HG03135 (cell line): ENCODE results near the gene UNC13A.

ENCODE experiments used
- ATAC-seq: cut with Tn5 transposase; IDR thresholded peaks from one replicate; pipeline ENCODE4 v1.9.1; 2021; ENCODE audit warnings: mild to moderate bottlenecking, moderate library complexity; ENCODE audit not compliant: unreplicated experiment

The UNC13A gene

DNA sequence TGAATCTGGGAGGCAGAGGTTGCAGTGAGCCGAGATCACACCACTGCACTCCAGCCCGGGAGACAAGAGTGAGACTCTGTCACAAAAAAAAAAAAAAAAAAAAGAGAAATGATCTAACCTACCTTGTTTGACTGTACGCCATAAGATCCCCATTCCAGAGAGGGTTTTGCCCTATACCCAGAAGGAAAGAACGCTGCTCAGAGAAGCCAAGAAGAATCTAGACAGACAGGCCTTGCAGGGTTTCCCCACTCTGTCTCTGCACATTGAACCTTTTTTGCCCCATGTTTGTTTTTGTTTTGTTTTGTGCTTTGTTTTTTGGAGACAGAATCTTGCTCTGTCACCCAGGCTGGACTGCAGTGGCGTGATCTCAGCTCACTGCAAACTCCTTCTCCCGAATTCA lies 23.7 kb upstream of the UNC13A start:
- no peak for ATAC-seq

DNA sequence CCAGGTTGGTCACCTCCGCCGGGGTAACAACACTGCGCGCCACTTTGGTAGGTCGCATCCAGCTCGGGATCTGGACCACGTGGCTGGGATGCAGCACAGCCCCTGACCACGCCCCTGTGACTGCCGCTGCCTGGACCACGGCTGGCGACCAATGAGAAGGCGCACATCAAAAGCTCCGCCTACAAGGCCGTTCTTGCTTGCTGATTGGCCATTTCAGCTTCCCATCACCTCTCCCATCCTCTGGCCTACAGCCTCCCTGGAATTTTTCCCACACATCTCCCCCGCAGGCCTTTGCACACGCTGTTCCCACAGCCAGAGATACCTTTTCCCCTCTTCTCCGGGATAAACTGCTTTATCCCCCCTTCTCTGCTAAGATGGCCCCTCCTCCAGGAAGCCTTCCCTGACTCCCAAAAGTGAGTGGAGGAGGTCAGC lies 18.6 kb upstream of the UNC13A start:
- no peak for ATAC-seq

DNA sequence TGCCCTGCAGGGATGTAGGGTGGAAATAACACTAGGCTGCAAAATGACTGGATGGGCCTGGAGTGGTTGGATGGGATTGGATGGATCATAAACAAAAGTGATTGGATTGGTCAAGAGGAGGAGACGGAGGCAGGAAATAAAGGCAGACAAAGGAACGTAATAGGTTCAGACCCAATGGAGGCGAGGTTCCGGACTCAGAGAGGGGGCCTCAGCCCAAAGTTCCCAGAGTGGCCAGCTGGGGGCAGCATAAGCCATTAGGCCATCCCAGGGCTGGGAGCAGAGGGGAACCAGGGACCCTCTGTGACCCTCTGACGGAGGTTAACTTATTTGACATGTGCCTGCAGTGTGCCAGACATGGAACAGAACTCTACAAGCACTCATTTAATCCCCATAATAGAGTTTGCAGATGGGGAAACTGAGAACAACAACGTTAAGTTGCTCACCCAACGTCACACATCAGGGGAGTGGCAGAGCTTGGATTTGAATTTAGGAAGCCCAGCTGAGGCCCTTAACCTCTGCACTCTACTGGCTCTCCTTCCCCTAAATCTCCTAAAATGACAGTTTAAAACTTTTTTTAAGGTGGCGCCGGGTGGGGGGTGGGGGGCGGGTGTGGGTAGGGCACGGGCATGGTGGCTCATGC lies 15.8 kb upstream of the UNC13A start:
- ATAC-seq: no peak

DNA sequence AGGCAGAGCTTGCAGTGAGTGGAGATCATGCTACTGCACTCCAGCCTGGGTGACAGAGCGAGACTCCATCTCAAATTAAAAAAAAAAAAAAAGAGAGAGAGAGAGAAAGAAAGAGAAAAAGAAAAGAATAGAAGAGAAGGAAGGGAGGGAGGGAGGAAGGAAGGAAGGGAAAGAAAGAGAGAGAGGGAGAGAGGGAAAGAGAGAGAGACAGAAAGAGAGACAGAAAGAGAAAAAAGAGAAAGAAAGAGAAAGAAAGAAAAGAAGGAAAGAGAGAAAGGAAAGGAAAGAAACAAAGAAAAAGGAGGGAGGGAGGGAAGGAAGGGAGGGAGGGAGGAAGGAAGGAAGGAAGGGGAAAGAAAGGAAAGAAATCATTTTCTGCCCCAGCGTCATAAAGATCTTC lies 7.0 kb upstream of the UNC13A start:
- no peak for ATAC-seq

DNA sequence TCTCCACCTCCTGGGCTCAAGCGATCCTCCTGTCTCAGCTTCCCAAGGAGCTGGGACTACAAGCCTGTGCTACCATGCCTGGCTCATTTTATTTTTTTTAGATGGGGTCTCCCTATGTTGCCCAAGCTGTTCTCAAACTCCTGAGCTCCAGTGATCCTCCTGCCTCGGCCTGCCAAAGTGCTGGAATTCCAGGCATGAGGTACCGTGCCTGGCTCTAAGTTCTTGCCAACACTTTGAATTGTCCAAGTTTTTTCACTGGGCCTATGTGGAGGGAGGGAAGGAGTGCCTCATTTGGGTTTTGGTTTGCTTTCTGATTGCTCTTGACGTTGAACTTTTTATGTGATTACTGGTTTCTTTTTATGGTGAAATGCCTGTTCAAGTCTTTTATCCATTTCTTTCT lies 4.4 kb upstream of the UNC13A start:
- no peak for ATAC-seq

DNA sequence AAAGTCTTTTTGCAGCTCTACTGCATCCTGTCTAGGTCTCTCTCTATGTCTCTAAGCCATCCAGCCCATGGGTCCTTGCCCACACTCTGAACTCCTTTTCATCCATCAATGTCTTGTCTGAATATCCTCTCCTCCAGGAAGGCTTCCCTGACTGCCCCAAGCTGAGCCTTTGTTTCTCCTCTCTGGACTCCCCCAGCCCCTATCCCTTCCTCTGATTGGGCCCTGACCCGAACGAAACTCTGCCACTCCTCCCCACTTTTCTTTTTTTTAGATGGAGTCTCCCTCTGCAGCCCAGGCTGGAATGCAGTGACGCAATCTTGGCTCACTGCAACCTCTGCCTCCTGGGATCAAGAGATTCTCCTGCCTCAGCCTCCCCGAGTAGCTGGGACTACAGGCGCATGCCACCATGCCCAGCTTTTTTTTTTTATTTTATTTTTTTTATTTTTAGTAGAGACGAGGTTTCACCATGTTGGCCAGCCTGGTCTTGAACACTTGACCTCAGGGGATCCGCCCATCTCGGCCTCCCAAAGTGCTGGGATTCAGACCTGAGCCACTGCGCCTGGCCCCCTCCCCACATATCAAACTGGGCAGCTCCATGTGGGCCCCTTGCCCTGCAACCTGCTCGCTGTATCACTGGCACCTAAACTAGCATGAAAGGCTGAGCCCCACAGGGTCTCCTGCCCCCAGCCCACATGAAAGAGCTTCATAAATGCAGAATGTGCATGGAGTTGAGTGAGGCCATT lies 870 bp upstream of the UNC13A start:
- ATAC-seq: no peak

DNA sequence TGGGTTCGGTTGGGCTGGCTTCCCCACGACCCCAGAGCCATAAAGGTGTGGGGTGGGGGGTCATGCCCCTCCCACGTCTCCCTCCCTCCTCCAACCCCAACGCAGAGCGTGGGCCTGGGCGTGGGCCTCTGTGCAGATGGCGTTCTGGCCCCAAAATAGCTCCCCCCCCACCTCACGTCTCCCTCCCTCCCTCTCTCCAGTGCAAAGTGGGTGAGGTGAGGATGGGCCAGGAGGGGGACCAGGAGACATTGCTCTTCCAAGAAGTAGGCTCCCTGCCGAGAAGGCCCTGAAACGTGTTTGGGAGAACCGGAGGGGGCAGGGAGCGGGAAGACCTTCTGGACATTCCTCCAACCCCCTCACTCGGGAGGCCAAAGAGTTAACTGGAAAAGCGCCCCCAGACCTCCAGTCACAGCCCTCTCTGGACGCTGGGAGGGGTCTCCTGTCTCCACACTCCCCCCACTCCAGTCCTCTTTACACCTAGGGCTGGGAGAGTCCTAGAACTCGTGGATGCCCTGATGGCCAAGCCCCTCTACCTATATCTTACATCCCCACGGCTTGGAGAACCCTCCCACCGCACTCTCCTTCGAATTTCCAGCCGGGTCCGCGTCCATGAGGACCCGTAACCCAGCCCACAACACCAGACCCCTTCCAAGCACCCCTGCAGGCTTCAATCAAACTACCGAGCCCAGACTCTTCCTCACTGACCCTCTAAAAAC lies 855 bp downstream of the UNC13A start:
- ATAC-seq: no peak

DNA sequence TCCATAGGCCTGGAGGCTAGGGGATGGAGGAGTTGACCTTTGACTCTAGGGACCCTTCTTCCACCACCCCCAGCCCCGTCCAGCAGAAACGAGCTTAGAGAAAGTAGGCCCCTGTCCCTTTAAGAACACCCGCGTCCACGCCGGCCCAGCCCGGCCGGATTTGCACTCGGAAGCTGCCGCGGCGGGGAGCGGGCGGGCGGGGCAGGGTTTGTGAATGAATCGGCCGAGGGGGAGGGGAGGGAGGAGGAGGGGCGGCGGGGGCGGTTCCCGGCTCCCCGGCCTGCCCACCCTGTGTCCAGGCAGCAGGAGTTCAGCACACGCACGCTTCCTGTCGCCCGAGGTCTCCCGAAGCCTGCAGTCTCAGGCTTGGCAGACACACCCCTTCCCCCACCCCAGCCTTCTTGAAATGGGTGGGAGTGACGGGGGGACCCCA lies 1.5 kb downstream of the UNC13A start:
- no peak for ATAC-seq

DNA sequence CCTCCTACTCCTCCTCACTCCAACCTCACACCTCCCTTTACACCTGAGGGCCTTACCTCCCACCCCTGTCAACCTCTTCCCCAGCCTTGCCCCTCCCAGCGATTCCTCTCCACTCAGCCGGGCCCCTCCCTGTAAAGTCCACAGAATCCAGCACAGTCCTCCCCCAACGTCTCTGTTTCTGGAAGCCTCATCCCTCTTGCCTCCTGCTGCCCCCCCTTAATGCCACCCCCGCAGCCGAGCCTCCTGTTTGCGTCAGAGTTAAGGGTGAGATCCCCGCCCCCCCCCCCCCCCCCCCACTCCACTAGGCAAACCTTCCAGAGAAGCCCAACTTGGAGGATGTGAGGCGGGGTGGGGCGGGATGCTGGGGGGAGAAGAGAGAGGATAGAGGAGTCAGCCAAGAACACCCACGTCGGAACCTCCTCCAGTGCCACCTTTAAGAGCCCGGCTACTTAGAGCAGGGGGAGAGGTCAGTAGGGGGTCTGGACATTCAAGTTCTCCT lies 2.1 kb downstream of the UNC13A start:
- ATAC-seq: no peak

DNA sequence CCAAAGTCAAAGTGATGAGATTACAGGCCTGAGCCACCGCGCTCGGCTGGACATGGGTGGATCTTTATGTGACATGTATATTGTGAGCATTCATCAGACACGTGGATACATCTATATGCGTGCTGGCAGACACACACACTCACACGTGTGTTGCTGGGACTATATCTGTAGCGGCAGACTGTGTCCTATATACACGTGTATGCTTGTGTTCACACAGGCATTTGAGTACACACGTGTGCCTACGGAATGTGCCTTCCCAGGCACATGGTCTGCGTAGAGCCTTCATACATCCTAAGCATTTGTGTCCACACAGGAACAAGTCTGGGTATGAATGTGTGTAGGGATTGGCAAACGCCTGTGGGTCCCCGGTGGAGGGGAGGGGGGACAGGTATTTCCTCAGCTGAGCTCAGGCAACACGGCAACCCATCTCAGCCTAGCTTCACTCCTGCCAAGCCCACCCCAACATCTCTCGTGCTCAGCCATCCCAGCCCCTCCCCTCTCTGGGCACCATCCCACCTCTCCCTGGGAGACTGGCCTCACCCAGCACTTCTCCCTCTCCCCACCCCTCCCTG lies 2.6 kb downstream of the UNC13A start:
- ATAC-seq: no peak

DNA sequence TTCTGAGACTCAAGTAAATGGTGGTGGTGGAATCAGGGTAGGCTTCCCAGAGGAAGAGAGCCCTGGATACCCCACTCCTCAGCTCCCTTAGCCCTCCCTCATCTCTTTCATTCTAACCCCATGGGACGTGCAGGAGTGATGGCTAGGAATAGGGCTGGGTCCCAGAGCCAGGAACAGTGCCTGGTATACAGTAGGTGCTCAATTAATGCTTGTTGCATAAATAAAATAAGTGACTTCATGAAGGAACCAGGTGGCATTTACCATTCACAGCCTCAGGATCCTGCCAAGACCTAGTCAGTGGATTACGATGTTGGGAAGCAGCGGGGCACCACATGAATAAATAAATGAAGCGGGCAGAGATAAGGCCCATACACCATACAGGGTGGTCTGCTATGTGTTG lies 3.9 kb downstream of the UNC13A start:
- no peak for ATAC-seq

DNA sequence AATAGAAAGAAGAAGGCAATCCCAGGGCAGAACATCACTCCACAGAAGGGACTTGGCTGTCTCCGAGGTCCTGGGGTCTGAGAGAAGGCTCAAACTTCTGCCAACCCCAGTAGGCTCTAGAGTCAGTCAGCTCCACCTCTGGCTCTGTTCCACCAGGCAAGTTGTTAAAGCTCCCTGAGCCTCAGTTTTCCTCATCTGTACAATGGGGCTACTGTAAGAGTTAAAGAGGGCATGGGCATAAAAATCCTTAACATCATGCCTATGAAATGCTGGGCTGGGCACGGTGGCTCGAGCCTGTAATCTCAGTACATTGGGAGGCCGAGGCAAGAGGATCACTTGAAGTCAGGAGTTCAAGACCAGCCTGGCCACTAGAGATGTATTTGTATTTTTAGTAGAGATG lies 5.1 kb downstream of the UNC13A start:
- ATAC-seq: no peak

DNA sequence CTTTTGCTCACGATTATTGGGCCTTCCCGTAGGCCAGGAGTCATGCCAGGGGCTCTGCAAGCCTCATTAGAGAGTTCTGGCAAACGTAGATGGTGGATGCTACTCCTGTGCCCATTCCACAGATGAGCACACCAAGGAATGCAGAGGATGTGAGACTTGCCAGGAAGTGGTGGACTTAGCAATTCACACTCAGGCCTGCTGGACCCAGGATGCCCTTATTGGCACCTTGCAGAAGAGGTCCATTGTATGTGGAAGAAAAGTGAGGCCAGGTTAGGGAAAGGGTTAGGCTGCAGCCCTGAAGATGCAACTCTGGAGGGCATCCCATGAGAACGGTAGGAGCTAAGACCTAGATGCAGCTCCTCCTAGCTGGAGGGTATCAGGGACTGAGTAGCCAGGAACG lies 5.9 kb downstream of the UNC13A start:
- ATAC-seq: no peak

DNA sequence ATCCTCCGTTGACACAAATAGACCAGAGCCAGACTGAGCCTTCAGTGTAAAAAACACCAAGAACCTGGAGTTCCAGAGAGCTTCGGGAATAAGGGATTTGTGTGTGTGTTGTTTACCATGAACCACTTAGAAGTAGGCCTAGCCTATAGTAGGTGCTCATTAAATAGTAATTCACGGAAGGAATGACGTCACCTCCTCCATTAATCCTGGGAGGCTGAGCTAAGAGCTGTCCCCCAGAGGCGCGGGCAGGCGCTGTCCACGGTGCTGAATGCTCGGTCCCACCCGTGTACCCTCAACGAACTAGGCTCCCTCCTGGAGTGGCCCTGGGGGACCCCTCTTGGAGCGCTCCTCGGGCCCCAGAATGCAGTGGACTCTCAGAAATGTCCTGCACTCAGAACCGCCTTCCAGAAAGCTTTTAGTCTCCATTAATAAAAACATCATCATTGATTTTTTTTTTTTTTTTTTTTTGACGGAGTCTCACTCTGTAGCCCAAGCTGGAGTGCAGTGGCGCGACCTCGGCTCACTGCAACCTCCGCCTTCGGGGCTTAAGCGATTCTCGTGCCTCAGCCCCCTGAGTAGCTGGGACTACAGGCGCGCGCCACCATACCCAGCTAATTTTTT lies 6.5 kb downstream of the UNC13A start:
- no peak for ATAC-seq

DNA sequence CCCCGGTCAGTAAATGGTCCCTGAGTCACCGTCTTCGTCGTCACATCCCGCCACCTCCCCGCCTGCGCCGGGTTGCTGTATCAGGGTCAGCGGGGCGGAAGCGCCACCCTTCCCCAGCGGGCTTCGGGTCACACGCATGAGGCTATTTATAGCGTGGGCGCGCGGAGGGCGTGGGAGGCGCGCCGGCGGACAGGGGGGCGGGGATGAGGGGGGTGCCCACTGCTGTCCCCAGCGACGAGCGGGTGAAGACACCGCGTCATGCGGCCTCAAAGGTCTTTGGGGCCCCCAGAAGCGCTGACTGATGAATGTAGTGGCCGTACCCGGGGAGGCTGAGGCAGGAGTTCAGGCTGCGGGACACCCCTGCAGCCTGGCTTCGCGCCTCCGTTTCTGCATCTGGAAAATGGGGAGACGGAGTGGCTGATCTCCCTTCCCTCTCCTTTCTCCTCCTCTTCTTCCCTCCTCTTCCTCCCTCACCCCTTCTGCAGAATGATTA lies 7.9 kb downstream of the UNC13A start:
- peak; percentile 67 for ATAC-seq

DNA sequence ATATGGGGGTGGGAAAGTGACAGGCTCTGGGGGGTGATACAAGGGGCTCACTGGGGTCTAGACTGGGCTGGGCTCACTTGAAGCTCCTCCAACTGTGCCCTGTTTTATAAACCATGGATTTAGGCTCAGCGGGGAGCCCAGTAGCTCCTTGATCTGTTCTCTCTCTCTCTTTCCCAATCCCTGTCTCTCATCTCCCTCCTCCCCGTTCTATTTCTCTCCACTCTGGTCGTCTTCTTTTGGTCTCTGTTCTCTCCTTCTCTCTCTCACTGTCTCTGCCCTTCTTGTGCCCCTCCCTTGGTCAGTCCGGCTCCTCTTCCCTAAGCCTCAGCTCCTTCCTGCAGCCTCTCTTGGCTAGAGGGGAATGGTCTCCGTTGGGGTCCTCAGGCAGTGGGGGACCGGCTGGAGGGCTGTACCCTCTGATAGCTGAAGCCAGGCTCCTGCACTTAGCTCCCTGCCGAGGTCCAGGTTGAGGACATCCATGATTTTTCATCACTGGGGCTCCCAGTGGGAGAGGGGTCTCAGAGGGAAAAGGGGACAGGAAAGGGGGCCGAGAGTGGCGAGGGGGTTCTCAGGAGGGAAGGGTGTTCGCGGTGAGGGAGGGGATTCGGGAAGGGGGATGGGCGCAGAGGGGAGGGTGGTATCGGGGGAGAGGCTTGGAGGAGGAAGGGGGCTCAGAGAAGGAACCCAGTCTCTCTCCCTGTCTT lies 8.5 kb downstream of the UNC13A start:
- no peak for ATAC-seq

DNA sequence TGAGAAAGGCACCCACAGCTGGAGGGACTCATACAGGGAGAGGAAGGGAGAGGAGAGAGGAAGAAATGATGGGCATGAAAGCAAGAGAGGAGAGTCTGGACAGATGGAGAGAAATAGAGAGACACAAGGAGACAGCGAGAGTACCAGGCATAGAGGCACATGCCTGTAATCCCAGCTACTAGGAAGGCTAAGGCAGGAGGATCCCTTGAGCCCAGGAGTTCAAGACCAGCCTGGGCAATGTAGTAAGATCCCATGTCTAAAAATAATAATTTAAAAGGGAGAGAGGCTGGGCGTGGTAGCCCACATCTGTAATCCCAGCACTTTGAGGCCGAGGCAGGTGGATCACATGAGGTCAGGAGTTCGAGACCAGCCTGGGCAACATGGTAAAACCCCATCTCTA lies 9.3 kb downstream of the UNC13A start:
- ATAC-seq: no peak

DNA sequence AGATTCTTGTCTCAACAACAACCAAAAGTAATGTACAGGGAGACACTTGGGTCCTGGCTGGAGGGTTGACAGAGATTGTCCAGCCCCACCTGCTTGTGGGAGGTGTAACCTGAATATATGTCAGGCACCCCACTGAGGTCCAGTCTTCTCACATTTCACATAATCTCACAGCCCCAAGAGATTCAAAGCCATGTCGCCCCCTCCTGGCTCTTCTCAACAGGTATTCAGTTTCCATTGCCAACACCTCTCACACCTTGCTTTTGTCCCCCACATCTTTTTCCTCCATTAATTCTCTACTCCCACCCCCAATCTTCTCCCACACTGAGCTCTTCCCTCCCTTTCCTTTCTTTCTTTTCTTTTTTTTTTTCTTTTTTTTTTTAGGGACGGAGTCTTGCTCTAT lies 11.2 kb downstream of the UNC13A start:
- ATAC-seq: no peak

DNA sequence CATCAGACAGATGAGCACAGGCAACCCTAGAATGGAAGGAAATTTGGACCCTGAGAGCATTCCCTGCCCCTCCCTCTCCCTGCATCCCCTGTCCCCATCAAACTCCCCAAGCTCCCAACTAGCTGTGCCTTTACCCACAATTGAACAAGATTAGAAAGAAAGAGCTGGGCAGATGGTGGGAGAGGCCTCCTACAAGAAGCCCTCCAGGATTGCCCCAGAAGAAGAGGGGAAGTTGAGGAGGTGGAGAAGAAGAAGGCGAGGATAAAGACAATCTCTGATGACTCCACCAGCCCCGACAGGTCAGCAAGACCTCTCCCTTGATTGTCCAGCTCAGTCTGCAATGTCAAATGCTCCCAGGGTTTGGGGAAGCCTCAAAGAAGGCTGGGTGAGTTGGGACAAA lies 11.9 kb downstream of the UNC13A start:
- no peak for ATAC-seq
